ENCODE measurements around the gene TRAPPC10.

DNA sequence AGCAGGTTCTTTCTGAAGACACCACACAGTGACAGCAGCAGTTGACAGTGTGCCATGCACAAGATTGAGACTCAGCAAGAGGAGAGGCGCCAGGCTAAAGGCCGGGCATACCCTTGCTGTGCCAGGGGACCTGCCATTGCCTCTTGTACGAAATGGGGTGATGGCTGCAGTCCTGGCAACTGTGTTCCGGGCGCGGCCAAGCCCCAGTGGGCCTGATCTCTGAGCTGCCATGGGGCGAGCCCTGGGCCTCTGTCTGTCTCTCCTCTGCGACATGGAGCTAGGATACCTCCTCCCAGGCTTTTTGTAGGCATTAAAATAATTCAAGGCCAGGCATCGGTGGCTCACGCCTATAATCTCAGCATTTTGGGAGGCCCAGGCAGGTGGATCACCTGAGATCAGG is 9.6 kb upstream of the TRAPPC10 start:
- no peak for TF ChIP-seq POLR2A (IDR thresholded peaks at IDR 0.05)
- TF ChIP-seq, protein P1, sequence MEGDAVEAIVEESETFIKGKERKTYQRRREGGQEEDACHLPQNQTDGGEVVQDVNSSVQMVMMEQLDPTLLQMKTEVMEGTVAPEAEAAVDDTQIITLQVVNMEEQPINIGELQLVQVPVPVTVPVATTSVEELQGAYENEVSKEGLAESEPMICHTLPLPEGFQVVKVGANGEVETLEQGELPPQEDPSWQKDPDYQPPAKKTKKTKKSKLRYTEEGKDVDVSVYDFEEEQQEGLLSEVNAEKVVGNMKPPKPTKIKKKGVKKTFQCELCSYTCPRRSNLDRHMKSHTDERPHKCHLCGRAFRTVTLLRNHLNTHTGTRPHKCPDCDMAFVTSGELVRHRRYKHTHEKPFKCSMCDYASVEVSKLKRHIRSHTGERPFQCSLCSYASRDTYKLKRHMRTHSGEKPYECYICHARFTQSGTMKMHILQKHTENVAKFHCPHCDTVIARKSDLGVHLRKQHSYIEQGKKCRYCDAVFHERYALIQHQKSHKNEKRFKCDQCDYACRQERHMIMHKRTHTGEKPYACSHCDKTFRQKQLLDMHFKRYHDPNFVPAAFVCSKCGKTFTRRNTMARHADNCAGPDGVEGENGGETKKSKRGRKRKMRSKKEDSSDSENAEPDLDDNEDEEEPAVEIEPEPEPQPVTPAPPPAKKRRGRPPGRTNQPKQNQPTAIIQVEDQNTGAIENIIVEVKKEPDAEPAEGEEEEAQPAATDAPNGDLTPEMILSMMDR (IDR thresholded peaks at IDR 0.05): no peak
